CD4-positive, alpha-beta T cell treated with Interleukin-6 at 100 ng/mL for 8 hours (primary cell): ENCODE measurements around the gene INTS1.

ENCODE experiments used
- DNase-seq: peaks from one replicate; pipeline ENCODE4 v3.0.0-alpha.2; 2020; ENCODE audit warnings: mixed read lengths, low spot score

Gene INTS1

GRCh38 chr7:1542841-1543747 lies 38.9 kb upstream of the INTS1 start:
- DNase-seq, result no peak

DNA sequence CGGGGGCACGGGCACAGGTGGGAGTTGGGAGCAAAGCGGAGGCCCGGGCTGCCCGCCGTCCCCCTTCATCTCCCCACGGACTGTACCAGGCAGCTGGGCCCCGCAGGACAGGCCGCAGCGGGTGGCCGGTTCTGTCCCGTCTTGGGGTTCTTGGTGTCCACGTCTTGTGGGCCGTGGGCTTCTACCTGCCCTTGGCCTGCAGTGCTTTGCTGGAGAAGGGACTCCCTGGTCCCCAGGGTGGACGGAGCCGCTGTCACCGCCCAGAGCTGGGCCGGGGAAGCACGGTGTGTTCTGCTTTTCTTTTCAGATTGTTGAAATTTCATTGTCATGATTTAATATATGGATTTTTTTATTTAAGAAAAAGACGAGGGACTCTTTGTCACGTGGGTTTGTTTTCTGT lies 38.1 kb upstream of the INTS1 start:
- DNase-seq, result no peak

GRCh38 chr7:1541431-1542162 lies 37.4 kb upstream of the INTS1 start:
- no peak for DNase-seq

- no peak for DNase-seq
These were observed 36.6 kb upstream of the INTS1 start for GRCh38 chr7:1540776-1541271.

GRCh38 chr7:1539882-1540775 lies 35.9 kb upstream of the INTS1 start:
- DNase-seq, result no peak

DNA sequence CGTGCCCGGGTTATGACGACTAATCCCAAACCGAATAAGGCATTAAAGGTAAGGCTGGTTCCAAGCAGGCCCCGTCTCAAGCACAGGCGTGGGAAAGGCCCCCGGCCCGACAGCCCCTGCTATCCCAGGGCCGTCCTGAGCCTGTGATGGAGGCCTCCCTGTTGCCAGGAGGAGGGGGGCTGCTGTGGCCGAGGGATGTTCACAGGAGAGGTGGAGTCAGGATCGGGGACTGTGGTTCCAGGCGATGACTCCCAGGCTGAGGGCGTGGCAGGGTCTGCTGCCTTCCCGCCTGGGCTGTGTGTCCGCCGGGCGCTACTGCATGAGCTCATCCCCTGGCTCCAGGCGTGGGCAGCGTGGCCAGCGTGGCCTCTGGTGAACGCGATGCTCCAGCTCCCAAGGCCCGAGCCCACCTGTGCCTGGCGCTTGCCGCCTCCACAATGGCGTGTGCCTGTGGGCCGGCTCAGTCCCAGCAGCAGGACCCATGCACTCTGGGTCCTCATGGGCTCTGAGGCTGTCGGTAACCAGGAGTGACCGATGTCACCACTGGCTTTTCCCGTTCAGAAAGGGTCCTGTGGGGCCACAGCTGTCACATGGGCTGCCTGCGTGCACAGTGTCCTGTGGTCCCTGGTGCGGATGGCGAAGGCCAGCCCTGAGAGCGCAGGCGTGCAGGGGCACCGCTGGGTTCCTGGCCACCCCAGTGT lies 35.1 kb upstream of the INTS1 start:
- DNase-seq, result no peak

DNA sequence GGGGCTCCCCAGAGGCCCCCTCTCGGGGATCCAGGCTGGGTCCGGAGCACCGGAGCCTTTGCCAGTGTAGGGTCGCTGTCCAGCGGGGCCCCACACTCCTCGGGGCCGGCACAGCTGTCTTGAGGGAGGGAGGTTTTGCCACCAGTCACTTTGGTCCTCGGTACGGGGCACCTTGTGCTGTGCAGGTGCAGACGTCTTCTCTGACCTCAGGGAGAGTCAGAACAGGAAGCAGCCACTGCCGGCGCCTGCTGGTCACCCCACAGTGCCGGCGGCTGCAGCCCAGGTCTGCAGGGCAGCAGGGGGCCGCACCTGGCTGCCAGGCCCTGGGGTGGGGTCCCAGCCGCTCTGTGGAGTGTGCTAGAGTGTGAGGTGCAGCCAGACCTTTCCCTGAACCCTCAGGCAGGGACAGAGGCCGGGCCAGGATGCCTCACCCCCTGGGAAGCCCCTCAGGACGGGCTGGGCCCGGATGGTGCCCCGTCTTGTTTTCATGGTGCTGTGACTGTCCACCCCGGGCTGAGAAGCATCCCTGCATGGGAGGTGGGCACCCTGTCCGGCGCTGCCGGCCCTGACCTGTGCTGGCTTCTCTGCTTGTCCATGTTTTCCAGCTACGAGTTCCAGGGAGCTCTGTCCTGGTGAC lies 34.5 kb upstream of the INTS1 start:
- DNase-seq, result no peak

GRCh38 chr7:1537535-1538412 lies 33.6 kb upstream of the INTS1 start:
- no peak for DNase-seq

GRCh38 chr7:1536743-1537534 lies 32.8 kb upstream of the INTS1 start:
- no peak for DNase-seq

DNA sequence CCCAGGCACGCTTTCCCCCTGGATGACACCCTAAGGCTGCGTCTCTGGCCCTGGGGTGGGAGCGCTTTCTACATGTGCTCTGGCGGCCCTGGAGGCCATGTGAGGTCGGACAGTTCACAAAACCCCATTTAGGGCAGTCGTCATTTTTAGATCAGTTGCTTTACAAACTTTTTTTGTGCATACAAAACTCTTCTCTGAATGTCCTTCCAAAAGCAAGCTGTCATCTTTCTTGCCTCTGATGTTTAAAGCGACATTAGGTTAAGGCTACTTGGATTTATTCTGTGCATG lies 32.2 kb upstream of the INTS1 start:
- no peak for DNase-seq

GRCh38 chr7:1535701-1536454 lies 31.7 kb upstream of the INTS1 start:
- no peak for DNase-seq

DNA sequence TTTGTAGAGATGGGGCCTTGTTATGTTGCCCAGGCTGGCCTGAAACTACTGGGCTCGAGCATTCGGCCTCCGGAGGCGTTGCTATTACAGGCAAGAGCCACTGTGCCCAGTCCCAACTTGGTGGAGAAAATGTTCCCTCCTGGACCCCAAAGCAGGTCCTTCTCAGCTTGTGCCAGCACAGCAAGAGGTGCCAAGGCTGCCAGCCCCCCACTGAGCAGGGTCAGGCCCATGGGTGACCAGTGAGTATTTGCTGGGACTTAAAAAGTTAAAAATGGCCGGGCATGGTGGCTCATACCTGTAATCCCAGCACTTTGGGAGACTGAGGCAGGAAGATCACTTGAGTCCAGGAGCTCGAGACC lies 30.9 kb upstream of the INTS1 start:
- DNase-seq, result no peak

DNA sequence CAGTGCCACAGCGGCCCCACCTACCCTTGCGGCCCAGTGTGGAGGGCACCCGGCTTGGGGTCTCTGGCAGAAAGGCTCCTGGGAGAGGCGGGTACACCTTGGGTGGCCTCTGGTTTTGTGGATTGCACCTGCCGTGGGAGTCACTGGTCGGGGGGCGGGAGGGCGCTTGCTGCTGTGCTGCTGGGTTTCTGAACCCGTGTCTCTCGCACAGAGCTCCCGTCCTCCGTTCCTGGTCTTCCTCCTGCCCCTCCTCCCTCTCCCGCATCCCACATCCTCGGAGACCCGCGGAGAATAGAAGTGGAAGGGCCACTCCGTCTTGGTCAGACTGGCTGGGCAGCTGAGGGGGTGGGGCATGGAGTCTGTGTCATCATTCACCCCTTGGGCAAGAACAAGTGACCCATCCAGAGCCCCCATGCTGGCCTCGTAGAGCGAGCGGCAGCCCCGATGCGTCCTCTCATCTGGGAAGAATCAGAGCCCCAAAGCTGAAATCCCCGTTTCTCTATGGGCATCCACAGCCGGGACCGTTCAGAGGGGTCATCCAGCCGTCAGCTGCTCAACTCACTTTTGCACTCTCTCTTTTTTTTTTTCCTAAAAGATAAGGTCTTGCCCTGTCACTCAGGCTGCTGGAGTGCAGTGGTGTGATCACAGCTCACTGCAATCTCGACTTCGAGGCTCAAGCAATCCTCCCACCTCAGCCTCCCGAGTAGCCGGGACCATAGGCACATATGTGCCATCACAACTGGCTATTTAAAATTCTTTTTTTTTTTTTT lies 30.3 kb upstream of the INTS1 start:
- DNase-seq, result no peak

DNA sequence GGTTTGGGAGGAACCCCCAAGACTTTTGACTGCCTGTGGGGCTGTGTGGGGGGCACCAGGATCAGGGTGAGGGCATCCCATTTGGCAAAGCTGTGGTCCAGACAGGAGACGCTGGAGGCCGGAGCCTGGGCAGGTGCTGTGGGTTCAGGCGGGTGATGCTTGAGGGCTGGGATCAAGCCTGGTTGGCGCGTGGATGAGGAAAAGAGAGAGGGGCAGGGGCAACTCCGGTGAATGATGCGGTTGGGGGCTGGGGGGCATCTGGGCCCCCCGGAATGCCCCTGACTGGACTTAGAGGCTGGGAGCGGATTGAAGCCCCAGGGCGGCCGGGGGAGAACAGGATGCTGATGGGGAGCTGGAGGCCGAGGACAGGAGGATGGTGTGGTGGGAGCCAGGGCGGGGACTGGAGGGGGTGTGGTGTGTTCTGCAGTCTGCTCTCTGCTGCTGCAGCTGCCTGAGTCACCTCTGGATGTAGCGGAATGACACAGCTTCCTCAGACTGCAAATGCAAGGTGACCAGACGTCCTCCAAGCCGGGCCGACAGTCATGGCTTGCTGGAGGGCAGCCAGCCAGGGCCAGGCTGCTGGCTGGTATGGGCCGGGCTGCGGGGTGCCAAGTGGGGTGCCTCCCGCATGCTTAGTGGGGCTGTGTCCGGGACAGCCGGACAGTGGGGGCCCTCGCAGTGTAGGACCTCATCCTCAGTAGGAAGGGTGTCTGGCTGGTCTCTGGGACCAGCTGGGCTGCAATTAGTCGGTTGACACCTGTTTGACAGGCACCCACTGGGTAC lies 29.5 kb upstream of the INTS1 start:
- DNase-seq, result no peak

GRCh38 chr7:1533255-1533546 lies 29.0 kb upstream of the INTS1 start:
- DNase-seq, result no peak

DNA sequence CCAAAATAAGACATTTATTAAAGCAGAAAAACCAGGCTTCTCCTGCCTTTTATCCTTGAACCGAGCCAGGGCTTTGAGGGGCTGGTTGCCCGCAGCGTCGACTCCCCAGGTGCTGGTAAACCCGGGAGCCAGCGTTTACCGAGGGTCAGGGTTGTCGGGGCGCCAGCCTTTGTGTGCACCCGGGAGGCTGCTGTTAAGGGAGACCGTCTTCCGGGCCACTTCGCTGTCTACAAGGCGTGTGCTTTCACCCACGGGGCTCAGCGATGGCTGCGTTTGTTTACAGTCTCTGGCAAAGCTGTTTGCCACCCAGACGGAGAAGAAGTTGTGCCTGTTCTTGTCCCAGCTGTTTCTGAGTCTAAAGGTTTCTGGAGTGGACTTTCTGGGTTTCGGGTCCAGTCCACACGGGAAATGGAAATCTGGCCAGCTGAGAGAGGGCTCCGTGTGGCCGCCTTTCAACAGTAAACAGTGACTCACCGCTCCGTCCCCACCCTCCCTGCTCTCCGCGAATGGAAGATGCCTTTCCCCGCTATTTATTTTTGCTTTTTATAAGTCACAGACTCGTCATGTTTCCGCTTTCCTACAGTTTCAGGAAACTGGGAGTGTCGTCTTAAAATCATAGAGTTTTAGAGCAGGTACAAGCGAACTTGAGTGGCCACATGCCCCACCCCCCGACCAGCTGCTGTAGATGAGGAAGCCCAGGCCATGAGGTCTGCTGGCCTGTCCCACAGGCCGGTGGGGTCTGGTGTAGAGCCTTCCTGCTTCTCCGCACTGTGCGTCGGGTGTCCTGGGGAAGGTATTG lies 28.5 kb upstream of the INTS1 start:
- peak; percentile 56 for DNase-seq
